RWPE2 (cell line): ENCODE data around the gene YARS1.

Source experiments
- ATAC-seq: fragments of 200-7000 bp; cut with Tn5 transposase; 3 replicates; pipeline ENCODE4 v1.9.1; 2021; ENCODE audit warnings: low read depth
- DNase-seq: peaks from one replicate; pipeline ENCODE4 v3.0.0-alpha.2; 2020; ENCODE audit warnings: low spot score
- H3K27ac ChIP-seq: fragments of 450-650 bp; 2 replicates; pipeline ENCODE4 v1.5.1; 2017; ENCODE audit warnings: mild to moderate bottlenecking; ENCODE audit not compliant: poor library complexity, severe bottlenecking
- H3K27me3 ChIP-seq: fragments of 250-450 bp; sonication (Bioruptor Pico); 2 replicates; pipeline ENCODE4 v1.5.1; 2021; ENCODE audit warnings: mild to moderate bottlenecking, moderate library complexity; ENCODE audit not compliant: insufficient read depth, poor library complexity, severe bottlenecking
- H3K36me3 ChIP-seq: fragments of 250-450 bp; sonication (Bioruptor Pico); 2 replicates; pipeline ENCODE4 v1.5.1; 2020; ENCODE audit warnings: low read depth, mild to moderate bottlenecking, moderate library complexity
- H3K4me1 ChIP-seq: fragments of 250-450 bp; sonication (Bioruptor Pico); 2 replicates; pipeline ENCODE4 v1.5.1; 2021; ENCODE audit warnings: mild to moderate bottlenecking, moderate library complexity; ENCODE audit not compliant: insufficient read depth, poor library complexity, severe bottlenecking
- H3K4me3 ChIP-seq: fragments of 250-450 bp; sonication (Bioruptor Pico); 2 replicates; pipeline ENCODE4 v1.5.1; 2021; ENCODE audit warnings: mild to moderate bottlenecking, moderate library complexity; ENCODE audit not compliant: severe bottlenecking
- H3K9me3 ChIP-seq: fragments of 250-450 bp; sonication (Bioruptor Pico); 2 replicates; pipeline ENCODE4 v1.5.1; 2021; ENCODE audit warnings: mild to moderate bottlenecking, moderate library complexity; ENCODE audit not compliant: severe bottlenecking
- TF ChIP-seq, protein P1 (sequence below): fragments of 450-650 bp; IDR thresholded peaks from one replicate; pipeline ENCODE4 v1.5.1; 2017; ENCODE audit warnings: mild to moderate bottlenecking, moderate library complexity; ENCODE audit not compliant: poor library complexity, severe bottlenecking

The YARS1 gene

DNA sequence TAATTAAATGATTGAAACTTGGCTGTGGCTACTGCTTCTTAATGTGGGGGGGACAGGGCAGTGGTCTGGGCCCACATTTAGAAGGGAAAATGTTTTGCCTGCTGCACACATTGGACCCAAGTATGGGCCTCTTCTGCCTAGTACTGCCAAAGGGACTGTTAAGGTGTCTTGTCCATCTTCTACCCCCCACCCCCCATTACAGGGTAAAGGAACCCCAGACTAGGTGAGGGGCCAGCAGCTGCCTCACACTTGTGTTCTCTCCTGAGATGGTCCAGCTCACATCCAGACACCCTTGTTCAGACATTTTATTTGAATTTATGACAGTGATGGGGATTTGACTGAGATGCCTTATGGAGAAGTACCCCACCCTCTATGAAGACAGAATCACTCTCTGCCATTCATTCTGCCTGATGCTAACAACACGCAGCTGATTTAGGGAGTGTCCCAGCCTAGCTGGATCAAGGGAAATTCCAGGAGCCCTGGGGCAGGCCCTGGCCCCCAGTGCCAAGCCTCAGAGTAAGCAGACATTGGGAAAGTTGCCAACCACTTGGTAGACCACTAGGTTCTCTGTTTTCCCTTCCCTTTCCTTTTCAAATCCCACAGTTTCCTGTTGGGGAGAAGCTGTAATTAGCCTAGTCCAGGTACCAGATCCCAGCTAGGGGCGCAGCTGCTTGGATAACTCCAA is 42.1 kb downstream of the YARS1 start:
- peaks cover 10% of the 10 kb centered on the region for H3K4me1 ChIP-seq
- ATAC-seq: peak; percentile 49
- DNase-seq: no peak
- TF ChIP-seq, protein P1, sequence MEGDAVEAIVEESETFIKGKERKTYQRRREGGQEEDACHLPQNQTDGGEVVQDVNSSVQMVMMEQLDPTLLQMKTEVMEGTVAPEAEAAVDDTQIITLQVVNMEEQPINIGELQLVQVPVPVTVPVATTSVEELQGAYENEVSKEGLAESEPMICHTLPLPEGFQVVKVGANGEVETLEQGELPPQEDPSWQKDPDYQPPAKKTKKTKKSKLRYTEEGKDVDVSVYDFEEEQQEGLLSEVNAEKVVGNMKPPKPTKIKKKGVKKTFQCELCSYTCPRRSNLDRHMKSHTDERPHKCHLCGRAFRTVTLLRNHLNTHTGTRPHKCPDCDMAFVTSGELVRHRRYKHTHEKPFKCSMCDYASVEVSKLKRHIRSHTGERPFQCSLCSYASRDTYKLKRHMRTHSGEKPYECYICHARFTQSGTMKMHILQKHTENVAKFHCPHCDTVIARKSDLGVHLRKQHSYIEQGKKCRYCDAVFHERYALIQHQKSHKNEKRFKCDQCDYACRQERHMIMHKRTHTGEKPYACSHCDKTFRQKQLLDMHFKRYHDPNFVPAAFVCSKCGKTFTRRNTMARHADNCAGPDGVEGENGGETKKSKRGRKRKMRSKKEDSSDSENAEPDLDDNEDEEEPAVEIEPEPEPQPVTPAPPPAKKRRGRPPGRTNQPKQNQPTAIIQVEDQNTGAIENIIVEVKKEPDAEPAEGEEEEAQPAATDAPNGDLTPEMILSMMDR: no peak
- H3K27me3 ChIP-seq: no peaks in the 10 kb centered on the region
- peak overlapping the region; percentile 75 for H3K27ac ChIP-seq
- H3K9me3 ChIP-seq: no peaks in the 10 kb centered on the region
- peaks cover 86% of the 10 kb centered on the region for H3K36me3 ChIP-seq
- no peak overlapping the region for H3K4me3 ChIP-seq

DNA sequence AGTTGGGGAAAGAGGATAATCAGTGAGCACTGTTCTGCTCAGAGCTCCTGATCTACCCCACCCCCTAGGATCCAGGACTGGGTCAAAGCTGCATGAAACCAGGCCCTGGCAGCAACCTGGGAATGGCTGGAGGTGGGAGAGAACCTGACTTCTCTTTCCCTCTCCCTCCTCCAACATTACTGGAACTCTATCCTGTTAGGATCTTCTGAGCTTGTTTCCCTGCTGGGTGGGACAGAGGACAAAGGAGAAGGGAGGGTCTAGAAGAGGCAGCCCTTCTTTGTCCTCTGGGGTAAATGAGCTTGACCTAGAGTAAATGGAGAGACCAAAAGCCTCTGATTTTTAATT is 42.7 kb downstream of the YARS1 start:
- no peak for DNase-seq
- Histone ChIP-seq H3K27ac (peak overlapping the region; percentile 75), H3K4me1 (peaks cover 13% of the 10 kb centered on the region), H3K27me3 (no peaks in the 10 kb centered on the region), H3K36me3 (peaks cover 85% of the 10 kb centered on the region), H3K9me3 (no peaks in the 10 kb centered on the region), H3K4me3 (no peak overlapping the region)
- no peak for ATAC-seq
- TF ChIP-seq, protein P1: no peak

DNA sequence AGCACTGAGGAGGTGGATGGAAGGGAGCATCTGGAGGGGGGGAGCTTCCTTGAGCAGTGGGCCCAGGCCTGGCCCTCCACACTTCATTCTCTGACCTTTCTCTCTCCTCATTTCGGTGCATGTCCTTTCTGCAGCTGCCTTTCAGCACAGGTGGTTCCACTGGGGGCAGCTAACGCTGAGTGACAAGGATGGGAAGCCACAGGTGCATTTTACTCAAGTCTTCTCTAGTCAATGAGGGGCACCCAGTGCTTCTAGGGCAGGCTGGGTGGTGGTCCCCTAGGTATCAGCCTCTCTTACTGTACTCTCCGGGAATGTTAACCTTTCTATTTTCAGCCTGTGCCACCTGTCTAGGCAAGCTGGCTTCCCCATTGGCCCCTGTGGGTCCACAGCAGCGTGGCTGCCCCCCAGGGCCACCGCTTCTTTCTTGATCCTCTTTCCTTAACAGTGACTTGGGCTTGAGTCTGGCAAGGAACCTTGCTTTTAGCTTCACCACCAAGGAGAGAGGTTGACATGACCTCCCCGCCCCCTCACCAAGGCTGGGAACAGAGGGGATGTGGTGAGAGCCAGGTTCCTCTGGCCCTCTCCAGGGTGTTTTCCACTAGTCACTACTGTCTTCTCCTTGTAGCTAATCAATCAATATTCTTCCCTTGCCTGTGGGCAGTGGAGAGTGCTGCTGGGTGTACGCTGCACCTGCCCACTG is 43.2 kb downstream of the YARS1 start:
- TF ChIP-seq, protein P1: no peak

DNA sequence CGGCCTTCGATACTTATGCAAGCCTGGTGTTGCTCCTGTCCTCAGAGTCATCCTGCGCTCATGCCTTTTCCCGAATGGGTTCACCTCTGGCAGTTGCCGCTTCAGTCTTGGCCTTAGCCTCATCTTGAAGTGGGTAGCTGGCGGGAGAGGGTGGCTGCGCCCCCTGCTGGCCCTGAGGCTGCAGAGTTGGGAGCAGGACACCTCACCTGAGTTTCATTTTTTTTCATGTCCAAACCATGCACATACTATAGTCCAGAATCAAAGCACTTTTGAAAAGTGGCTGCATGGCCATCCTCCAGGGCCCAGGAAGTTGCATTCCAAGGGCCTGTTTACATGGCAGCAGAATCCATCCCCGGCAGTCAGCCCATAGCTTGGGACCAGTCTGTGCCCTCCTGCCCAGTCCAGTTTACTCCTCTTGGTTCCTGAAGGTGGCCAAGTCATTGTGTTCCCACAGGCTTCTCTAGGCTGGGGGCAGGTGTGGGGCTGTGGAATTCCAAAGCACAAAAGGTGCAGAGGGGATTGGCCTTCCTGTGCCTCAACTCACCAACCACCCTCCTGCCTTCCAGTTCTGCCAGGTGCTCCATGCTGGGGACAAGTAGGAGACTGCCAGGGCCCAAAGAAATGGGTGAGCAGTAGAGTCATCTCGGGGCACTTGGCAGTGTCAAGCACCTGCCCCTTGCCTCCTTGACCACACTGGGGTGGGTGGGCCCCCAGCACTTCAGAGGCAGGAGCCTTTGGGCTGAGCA is 44.0 kb downstream of the YARS1 start:
- Histone ChIP-seq H3K4me3 (no peak overlapping the region), H3K36me3 (peaks cover 86% of the 10 kb centered on the region), H3K27me3 (no peaks in the 10 kb centered on the region), H3K4me1 (peaks cover 21% of the 10 kb centered on the region), H3K9me3 (no peaks in the 10 kb centered on the region), H3K27ac (peak overlapping the region; percentile 75)
- TF ChIP-seq, protein P1: peak; percentile 95
- ATAC-seq (peak; percentile 68), DNase-seq (no peak)

More for the DNA sequence above, 43.2 kb downstream of the YARS1 start:
- Histone ChIP-seq H3K27me3 (no peaks in the 10 kb centered on the region), H3K36me3 (peaks cover 84% of the 10 kb centered on the region), H3K4me1 (peaks cover 18% of the 10 kb centered on the region), H3K4me3 (no peak overlapping the region), H3K9me3 (no peaks in the 10 kb centered on the region), H3K27ac (peak overlapping the region; percentile 75)
- ATAC-seq (no peak), DNase-seq (no peak)
